GM18502 (cell line): ENCODE measurements around the gene MKRN3.

Experiments
- ATAC-seq: cut with Tn5 transposase; IDR thresholded peaks from one replicate; pipeline ENCODE4 v1.9.1; 2021; ENCODE audit warnings: mild to moderate bottlenecking; ENCODE audit not compliant: unreplicated experiment, poor library complexity

MKRN3 gene

DNA sequence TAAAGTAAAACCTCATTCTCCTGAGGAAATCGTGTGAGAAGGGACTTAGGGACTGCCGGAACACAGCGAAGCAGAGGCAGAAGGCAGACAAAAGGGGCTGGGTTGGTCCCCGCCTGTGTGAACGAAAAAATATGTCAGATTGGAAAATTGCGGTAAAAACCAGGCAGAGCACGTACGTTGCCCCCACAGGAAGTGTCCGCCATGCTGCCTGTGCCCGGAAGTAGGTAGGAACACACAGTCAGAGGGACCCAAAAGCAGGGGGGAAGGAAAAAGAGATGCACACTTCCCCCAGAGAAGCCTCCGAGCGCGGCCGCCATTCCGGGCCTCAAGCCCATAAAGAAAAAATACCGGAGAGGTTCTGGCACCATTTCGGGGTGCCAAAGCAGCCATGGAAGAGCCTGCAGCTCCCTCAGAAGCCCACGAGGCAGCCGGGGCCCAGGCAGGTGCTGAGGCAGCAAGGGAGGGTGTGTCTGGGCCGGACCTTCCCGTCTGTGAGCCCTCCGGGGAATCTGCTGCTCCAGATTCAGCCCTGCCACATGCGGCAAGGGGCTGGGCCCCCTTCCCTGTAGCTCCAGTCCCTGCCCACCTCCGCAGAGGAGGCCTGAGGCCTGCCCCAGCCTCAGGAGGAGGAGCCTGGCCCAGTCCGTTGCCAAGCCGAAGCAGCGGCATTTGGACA lies at the start of gene MKRN3:
Gene MKRN3 (plus strand): TSS at position 280 of the 676 bp plus-strand sequence. CDS start 109 bp downstream, at position 389.
- no peak for ATAC-seq

GRCh38 chr15:23516866-23517265 lies 48.6 kb upstream of the MKRN3 start:
- no peak for ATAC-seq

DNA sequence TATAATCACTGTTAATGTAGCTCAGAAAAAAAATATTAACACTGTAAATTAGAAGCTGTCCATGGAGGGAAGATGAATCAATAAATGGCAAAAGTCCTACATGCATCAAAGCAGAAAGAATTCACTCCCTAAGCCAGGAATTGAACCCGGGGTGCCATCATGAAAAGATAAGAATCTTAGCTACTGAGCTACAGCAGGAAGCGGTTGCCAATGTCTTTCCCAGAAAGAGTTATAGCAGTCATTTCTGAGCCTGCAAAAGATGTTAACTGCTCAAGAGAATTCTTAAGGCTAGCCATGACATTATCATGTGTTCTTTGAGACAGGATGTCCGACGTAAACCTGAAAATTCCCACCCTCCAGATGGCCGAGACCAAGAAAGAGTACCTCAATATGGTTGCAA lies 47.4 kb upstream of the MKRN3 start:
- no peak for ATAC-seq

DNA sequence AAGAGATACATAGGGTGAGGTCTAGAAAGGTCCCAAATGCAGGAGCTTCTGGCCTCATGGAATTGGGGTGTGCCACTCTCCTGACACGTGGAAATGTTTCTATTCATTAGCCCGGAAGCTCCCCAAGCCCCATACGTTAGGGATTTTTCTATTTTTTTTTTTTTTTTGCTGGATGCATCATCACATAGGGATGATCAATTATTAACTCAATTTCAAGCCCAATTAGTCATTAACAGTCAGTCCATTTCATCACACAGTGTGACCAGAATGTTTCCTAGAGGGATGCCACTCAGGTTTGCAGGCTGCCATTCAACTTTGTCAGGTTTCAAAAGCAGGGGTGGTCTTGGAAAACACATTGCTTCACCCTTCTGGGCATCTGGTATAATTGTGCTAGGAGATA lies 40.7 kb upstream of the MKRN3 start:
- no peak for ATAC-seq

DNA sequence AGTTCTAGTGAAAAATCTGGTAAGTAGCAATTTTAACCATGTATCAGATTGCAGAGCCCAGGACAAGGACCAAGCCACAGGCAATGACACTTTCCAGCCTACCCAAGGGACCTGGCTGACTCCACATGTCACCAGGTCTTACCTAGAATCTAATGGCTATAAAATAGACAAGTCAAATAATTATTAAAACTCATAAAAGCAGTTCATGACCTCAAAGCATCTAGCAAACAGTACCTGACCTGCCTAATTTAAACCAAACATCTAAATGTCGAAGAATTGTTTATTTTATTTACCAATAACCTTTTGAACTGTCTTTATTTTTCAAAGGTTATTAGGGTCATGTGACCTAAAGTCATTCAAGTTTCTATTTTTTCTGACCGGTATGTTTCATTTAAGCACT lies 35.6 kb upstream of the MKRN3 start:
- ATAC-seq = no peak

DNA sequence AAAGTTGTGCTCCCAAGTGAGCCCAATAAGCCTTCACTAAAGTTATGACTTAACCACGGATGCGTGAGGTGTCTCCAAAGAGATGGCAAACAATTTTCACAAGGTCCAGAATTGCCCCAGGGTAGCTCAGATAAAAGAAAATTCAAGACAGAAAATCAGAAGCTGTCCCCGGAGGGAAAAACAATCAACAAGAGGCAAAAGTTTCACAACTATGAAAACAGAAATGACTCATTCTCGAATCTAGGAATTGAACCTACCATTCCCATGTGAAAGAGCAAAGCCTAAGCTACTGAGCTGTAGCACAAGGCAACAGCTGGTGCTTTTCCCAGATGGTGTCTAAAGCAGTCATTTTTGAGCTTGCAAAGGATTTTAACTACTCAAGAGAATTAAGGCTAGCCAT lies 33.5 kb upstream of the MKRN3 start:
- ATAC-seq = no peak

- ATAC-seq = no peak
Measured at GRCh38 chr15:23536659-23537058, 28.8 kb upstream of the MKRN3 start.

DNA sequence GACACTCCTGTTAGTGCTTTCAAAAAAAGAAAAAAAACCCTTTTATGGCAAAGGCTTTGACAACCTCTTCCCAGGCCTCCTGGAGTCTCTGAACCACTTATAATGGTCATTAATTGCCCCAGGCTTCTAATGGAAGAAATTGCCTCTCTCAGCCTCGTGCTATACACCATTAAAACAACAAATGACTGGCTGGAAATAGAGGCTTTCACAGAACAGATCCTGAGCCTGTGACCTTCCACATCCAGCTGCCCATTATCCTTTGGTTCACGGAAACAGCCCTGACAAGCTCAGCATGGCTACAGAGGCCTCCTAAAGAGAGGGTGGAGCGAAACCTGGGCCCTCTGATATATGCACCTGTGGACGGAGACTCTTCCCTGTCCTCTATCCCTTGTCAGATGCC lies 26.8 kb upstream of the MKRN3 start:
- no peak for ATAC-seq

DNA sequence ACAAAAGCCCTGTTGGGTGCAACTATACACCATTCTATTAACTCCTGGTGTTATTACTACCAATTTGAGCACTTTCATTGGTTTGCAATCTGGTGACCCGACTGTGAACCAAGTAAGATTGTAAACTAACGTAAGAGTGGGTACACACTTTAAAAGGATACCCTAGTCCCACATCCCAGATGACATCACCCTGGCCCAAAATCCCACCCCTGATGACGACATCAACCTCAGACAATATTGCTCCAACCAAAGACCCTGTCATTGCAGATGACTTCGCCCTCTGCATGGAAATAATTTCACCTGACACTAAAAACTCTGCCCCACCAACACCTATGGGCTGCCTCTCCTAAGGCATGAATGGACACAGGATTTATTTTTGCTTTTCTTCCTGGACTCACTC lies 25.6 kb upstream of the MKRN3 start:
- no peak for ATAC-seq

DNA sequence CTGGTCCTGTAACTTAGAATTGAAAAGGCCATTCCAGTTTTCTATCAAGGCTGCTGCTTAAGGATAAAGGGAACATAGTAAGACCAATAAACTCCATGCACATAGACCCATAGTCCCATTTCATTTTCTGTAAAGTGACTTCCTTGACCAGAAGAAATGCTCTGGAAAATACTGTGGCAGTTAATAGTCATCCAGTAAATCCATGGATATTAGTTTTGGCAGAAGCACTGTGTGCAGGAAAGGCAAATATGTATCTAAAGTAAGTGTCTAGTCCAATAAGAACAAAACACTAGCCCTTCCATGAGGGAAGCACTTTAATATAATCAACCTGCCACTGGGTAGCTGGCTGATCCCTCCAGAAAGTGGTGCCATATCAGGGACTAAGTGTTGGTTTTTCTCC lies 19.3 kb upstream of the MKRN3 start:
- no peak for ATAC-seq

DNA sequence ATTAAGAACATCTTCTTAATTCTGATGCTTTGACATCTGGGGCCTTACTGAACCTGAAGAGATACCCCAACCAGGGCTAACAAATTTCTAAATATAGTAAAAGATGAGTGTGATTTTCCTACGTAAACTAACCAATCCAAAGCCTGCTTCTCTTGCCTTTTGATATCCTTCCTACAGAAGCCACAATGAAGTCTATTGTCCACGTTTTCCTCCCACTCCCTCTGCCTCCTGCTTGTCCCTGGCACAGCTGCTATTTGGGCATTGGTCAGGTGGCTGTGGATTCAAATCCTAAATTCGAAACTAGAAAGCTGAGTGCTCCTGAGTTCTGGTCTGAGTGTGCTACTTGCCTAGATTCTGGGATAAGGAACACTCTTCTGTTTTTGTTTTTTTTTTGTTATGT lies 17.4 kb upstream of the MKRN3 start:
- no peak for ATAC-seq

- ATAC-seq = no peak
Measured at GRCh38 chr15:23561914-23562313, 3.6 kb upstream of the MKRN3 start.

DNA sequence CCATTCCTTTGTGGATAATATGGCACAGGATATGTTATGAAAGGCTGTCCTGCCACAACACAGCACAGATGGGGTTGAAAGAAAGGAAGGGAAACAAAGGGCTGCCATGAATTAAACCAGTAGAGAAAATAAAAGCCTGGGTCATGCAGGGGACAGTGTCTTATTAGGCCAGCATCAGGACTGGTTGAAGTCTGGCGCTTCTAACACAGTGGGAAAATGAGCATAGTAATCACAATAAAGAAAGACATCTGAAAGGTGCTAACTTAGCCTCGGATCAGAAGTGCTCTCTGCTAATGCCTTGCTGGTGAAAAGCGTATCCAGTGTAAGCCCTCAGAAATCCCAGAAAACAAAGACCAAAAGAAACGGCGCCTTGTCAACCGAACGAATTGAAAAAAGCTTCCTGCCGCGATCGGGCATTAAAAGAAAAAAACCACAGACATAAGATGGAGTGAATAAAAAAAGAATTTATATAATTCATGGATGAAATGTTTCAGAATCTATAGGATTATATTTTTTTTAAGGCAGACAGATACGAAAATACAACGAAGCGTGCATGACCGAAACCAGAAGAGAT lies 566 bp upstream of the MKRN3 start:
- no peak for ATAC-seq

- ATAC-seq = no peak
Measured at GRCh38 chr15:23566071-23566554, 639 bp downstream of the MKRN3 start.

DNA sequence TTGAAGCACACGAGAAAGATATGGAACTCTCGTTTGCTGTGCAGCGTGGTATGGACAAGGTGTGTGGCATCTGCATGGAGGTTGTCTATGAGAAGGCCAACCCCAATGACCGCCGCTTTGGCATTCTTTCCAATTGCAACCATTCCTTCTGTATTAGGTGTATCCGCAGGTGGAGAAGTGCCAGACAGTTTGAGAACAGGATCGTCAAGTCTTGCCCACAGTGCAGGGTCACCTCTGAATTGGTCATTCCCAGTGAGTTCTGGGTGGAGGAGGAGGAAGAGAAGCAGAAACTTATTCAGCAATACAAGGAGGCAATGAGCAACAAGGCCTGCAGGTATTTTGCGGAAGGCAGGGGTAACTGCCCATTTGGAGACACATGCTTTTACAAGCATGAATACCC lies 1.2 kb downstream of the MKRN3 start:
- no peak for ATAC-seq

DNA sequence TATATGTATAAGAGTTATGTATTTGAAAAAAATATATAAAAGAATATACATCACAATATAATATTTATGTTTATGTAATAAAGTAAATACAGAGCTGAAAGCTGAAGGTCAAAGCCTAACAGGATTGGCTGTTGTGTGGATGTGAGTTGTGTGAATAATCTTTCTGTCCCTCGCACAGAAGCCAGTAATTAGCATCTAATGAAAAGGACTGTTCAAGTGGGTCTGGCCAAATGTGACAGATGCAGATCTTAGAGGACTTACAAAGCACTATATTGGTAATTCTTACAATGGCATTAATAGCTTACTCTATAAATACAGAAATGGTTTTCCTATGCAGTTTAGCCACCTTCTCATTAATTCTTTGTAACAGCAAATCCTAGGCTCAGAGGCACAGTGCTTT lies 2.4 kb downstream of the MKRN3 start:
- ATAC-seq = no peak

- ATAC-seq = no peak
Measured at GRCh38 chr15:23569151-23569925, 3.9 kb downstream of the MKRN3 start.

DNA sequence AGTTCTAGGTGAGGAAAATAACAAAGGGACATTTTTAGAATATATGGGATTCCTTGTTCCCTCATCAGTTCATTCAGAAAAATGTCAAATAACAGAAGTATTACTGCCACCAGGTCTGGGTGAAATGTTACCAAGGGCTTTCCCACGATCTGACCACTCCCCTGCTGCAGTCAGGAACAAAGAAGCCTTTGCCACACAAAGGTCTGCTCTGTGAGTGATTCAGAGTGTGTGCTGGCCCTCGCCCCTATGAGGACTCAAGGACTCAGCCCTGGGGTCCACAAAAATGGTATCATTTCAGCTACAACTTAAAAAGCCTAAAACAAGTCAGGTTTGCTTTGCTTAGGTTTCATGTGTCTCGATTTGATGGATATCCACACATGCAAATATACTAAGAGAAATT lies 5.0 kb downstream of the MKRN3 start:
- ATAC-seq = no peak

- ATAC-seq = no peak
Measured at GRCh38 chr15:23572844-23573243, 7.4 kb downstream of the MKRN3 start.

DNA sequence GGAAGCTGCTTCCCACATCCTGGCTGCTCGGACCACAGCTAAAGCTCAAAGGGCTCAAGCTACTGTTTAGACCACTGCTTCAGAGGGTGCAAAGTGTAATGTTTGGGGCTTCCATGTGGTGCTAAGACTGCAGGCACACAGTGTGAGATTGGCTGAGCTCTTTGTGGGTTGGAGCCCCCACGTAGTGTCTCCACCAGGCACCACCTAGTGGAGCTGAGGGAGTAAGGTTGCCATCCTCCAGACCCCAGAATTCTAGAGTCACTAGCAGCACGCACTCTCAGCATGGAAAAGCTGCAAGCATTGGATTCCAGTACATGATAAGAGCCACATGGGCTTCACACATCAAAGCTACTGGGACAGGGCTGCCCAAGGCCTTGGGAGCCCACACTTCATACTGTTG lies 9.3 kb downstream of the MKRN3 start:
- ATAC-seq = no peak

- ATAC-seq = no peak
Measured at GRCh38 chr15:23576061-23576460, 10.6 kb downstream of the MKRN3 start.
